Sigmoid colon (tissue), 7 donors: ENCODE measurements around the gene SERTAD3. TPM values are rescaled to one million over a fixed set of nuclear protein-coding genes. Genes with fewer than 3 reads are reported as not detected.

Experiments used
- DNase-seq: peaks from one replicate; pipeline ENCODE4 v3.0.0-alpha.2; 2019
- H3K27ac ChIP-seq, 4 donors: fragments of 200-600 bp; sonication (generic); one replicate each; pipeline ENCODE4 v1.5.1; 2016 to 2019; ENCODE audit warnings: mild to moderate bottlenecking in 1 of 4
- H3K27me3 ChIP-seq, 3 donors: fragments of 200-600 bp; sonication (generic); one replicate each; pipeline ENCODE4 v1.5.1; 2019; ENCODE audit warnings: mild to moderate bottlenecking in 1 of 3
- H3K36me3 ChIP-seq, 4 donors: fragments of 200-600 bp; sonication (generic); one replicate each; pipeline ENCODE4 v1.5.1; 2016 to 2019
- H3K4me1 ChIP-seq, 4 donors: fragments of 200-600 bp; sonication (generic); one replicate each; pipeline ENCODE4 v1.5.1; 2017 to 2019
- H3K4me3 ChIP-seq, 4 donors: fragments of 200-600 bp; sonication (generic); one replicate each; pipeline ENCODE4 v1.5.1; 2017 to 2019; ENCODE audit warnings: mild to moderate bottlenecking in 2 of 4, moderate library complexity in 1 of 4
- H3K9me3 ChIP-seq, 4 donors: fragments of 200-600 bp in 3 of 4; sonication (generic) in 3 of 4; one replicate each; pipeline versions ENCODE4 v1.5.1 to v1.6.1; 2013 to 2019
- CTCF ChIP-seq, 4 experiments: fragments of 450-650 bp in 3 of 4; fragments of 200-600 bp in 1 of 4; IDR thresholded peaks; one replicate each; pipeline ENCODE4 v1.5.1; 2016 to 2019; ENCODE audit warnings: antibody characterized with exemption in 4 of 4, mild to moderate bottlenecking in 3 of 4, moderate library complexity in 2 of 4
- EP300 ChIP-seq, 4 donors: sonication (generic); formaldehyde crosslinking; IDR thresholded peaks; one replicate each; pipeline ENCODE4 v1.6.1; 2017; ENCODE audit warnings: antibody characterized with exemption in 4 of 4
- POLR2A ChIP-seq, 2 donors: fragments of 450-650 bp; IDR thresholded peaks; one replicate each; pipeline ENCODE4 v1.6.1; 2016; ENCODE audit warnings: antibody characterized with exemption in 2 of 2, mild to moderate bottlenecking in 2 of 2, moderate library complexity in 2 of 2
- POLR2AphosphoS5 ChIP-seq, 4 donors: sonication (generic); formaldehyde crosslinking; IDR thresholded peaks; one replicate each; pipeline ENCODE4 v1.6.1; 2017; ENCODE audit warnings: antibody characterized with exemption in 4 of 4
- WGBS, 2 donors: extraction: QIAGEN DNeasy Blood & Tissue Kit; methylation state at CpG; one replicate each; pipeline ENCODE4 v1.1.7; 2013; 5-methylcytosine and 5-hydroxymethylcytosine counted together
- intact Hi-C: fragments of 100-400 bp; cut with DNase I; formaldehyde crosslinking; loops from one replicate; pipeline ENCODE4 v1.15.1; 2023
- polyA plus RNA-seq, 3 donors: library from polyadenylated mRNA; stranded (reverse); fragments of 200-250 nt; gene quantifications; one replicate each; pipeline ENCODE4 v1.2.3, GENCODE V29; 2013
- total RNA-seq, 4 donors: library from RNA; depleted of rRNA; stranded (reverse); fragments of >200 nt; gene quantifications; one replicate each; pipeline ENCODE4 v1.1.0, GENCODE V29; 2016
- donor health status: healthy with polysubstance abuse.
- donor health status: Bipolar disorder and iron deficiency.
- donor health status: healthy.

The SERTAD3 gene
- total and polyA plus RNA-seq, 7 donors, result 15.5 to 60.7 (median 28.9) TPM

GRCh38 chr19:40453151-40453735 is 9.1 kb upstream of the SERTAD3 start:
- no peaks in the 10 kb centered on the region for H3K9me3 ChIP-seq
- no peak for DNase-seq
- WGBS, 2 donors, result 85 to 87% methylated on average over 5 of the region's 5 CpGs
- H3K27ac ChIP-seq, result no peak overlapping the region
- no peak overlapping the region for H3K4me3 ChIP-seq
- no peak for TF ChIP-seq POLR2AphosphoS5 (IDR thresholded peaks at IDR 0.05)
- no peak for TF ChIP-seq POLR2A (IDR thresholded peaks at IDR 0.05)
- TF ChIP-seq CTCF (IDR thresholded peaks at IDR 0.05), result no peak
- no peak for TF ChIP-seq EP300 (IDR thresholded peaks at IDR 0.05)
- peaks cover 3 to 51% (median 9%) of the 10 kb centered on the region in 4 donors for H3K36me3 ChIP-seq
- no peaks in the 10 kb centered on the region for H3K4me1 ChIP-seq
- H3K27me3 ChIP-seq, result no peaks in the 10 kb centered on the region
- intact Hi-C loops, result no loop called here

GRCh38 chr19:40452016-40452415 is 7.9 kb upstream of the SERTAD3 start:
- 73 to 78% methylated on average over 5 of the region's 5 CpGs for WGBS, 2 donors
- intact Hi-C loops, result no loop called here
- DNase-seq, result no peak

GRCh38 chr19:40450664-40451063 is 6.5 kb upstream of the SERTAD3 start:
- no peaks in the 10 kb centered on the region for H3K27me3 ChIP-seq
- no peak overlapping the region for H3K27ac ChIP-seq
- no peak for DNase-seq
- intact Hi-C loops, result no loop called here
- TF ChIP-seq CTCF (IDR thresholded peaks at IDR 0.05) (no peak), POLR2A (IDR thresholded peaks at IDR 0.05) (no peak), EP300 (IDR thresholded peaks at IDR 0.05) (no peak), POLR2AphosphoS5 (IDR thresholded peaks at IDR 0.05) (no peak)
- no peaks in the 10 kb centered on the region for H3K9me3 ChIP-seq
- WGBS, 2 donors, result 94 to 98% methylated on average over 4 of the region's 4 CpGs
- peaks cover 3 to 41% (median 8%) of the 10 kb centered on the region in 4 donors for H3K36me3 ChIP-seq
- no peaks in the 10 kb centered on the region for H3K4me1 ChIP-seq
- H3K4me3 ChIP-seq, result no peak overlapping the region

More at GRCh38 chr19:40452016-40452415, 7.9 kb upstream of the SERTAD3 start:
- no peaks in the 10 kb centered on the region for H3K9me3 ChIP-seq
- peaks cover 3 to 49% (median 8%) of the 10 kb centered on the region in 4 donors for H3K36me3 ChIP-seq
- no peak for TF ChIP-seq CTCF (IDR thresholded peaks at IDR 0.05)
- no peak for TF ChIP-seq EP300 (IDR thresholded peaks at IDR 0.05)
- no peak for TF ChIP-seq POLR2A (IDR thresholded peaks at IDR 0.05)
- no peak for TF ChIP-seq POLR2AphosphoS5 (IDR thresholded peaks at IDR 0.05)
- no peak overlapping the region for H3K27ac ChIP-seq
- no peak overlapping the region for H3K4me3 ChIP-seq
- no peaks in the 10 kb centered on the region for H3K27me3 ChIP-seq
- no peaks in the 10 kb centered on the region for H3K4me1 ChIP-seq

GRCh38 chr19:40449506-40449905 is 5.4 kb upstream of the SERTAD3 start:
- H3K27ac ChIP-seq, result no peak overlapping the region
- peaks cover 3 to 30% (median 8%) of the 10 kb centered on the region in 4 donors for H3K36me3 ChIP-seq
- no peaks in the 10 kb centered on the region for H3K27me3 ChIP-seq
- H3K9me3 ChIP-seq, result no peaks in the 10 kb centered on the region
- H3K4me1 ChIP-seq, result peaks cover 0 to 7% (median 3%) of the 10 kb centered on the region in 4 donors
- intact Hi-C loops, result loop anchor here (5.0 to 10.0 kb wide), 3 partner anchors 37 to 265 kb away; partner anchors contain the start of genes COQ8B, ITPKC and PRX
- WGBS, 2 donors, result 86 to 91% methylated on average over 4 of the region's 4 CpGs
- no peak for DNase-seq
- TF ChIP-seq POLR2A (IDR thresholded peaks at IDR 0.05) (no peak), CTCF (IDR thresholded peaks at IDR 0.05) (no peak), EP300 (IDR thresholded peaks at IDR 0.05) (no peak), POLR2AphosphoS5 (IDR thresholded peaks at IDR 0.05) (no peak)
- H3K4me3 ChIP-seq, result no peak overlapping the region
